Spleen (tissue), 7 donors: ENCODE results near the gene LZTFL1.

Experiments used
- CTCF ChIP-seq, 11 experiments: fragments of 200-600 bp in 7 of 11; fragments of 450-650 bp in 4 of 11; sonication (generic) in 4 of 11; IDR thresholded peaks in 8 of 11; conservative IDR thresholded peaks in 3 of 11; 1 replicate in 7 of 11; 2 replicates in 4 of 11; pipeline versions ENCODE4 v1.4.0 to v1.8.0; 2016 to 2021; ENCODE audit warnings: antibody characterized with exemption in 11 of 11, inconsistent platforms in 4 of 11, mild to moderate bottlenecking in 1 of 11
- POLR2A ChIP-seq, 3 donors: fragments of 450-650 bp; IDR thresholded peaks; one replicate each; pipeline ENCODE4 v1.5.1; 2017; ENCODE audit warnings: antibody characterized with exemption in 3 of 3, mild to moderate bottlenecking in 1 of 3
- POLR2AphosphoS5 ChIP-seq, 3 donors: sonication (generic); formaldehyde crosslinking; IDR thresholded peaks; one replicate each; pipeline ENCODE4 v1.5.1; 2017; ENCODE audit warnings: antibody characterized with exemption in 3 of 3
- donor health status: DM: no; HTN: no; CAD: no; lungs with moderate emphysema.
- donor health status: DM: no; HTN: no; CAD: no.
- donor health status: DM: no; HTN: no; CAD: no.

GRCh38 chr3:45777111-45777745 is 64.7 kb downstream of the LZTFL1 start:
- no peak for TF ChIP-seq CTCF (IDR thresholded peaks at IDR 0.05 in 8 of 11, conservative IDR thresholded peaks at IDR 0.05 in 3 of 11)
- TF ChIP-seq POLR2A (IDR thresholded peaks at IDR 0.05): no peak
- TF ChIP-seq POLR2AphosphoS5 (IDR thresholded peaks at IDR 0.05): no peak
